Sigmoid colon (tissue), 7 donors: Measurements from ENCODE around the gene COBLL1. TPM values are rescaled to one million over a fixed set of nuclear protein-coding genes. Genes with fewer than 3 reads are reported as not detected.

ENCODE experiments used
- DNase-seq: peaks from one replicate; pipeline ENCODE4 v3.0.0-alpha.2; 2019
- H3K27ac ChIP-seq, 4 donors: fragments of 200-600 bp; sonication (generic); one replicate each; pipeline ENCODE4 v1.5.1; 2016 to 2019; ENCODE audit warnings: mild to moderate bottlenecking in 1 of 4
- H3K27me3 ChIP-seq, 3 donors: fragments of 200-600 bp; sonication (generic); one replicate each; pipeline ENCODE4 v1.5.1; 2019; ENCODE audit warnings: mild to moderate bottlenecking in 1 of 3
- H3K36me3 ChIP-seq, 4 donors: fragments of 200-600 bp; sonication (generic); one replicate each; pipeline ENCODE4 v1.5.1; 2016 to 2019
- H3K4me1 ChIP-seq, 4 donors: fragments of 200-600 bp; sonication (generic); one replicate each; pipeline ENCODE4 v1.5.1; 2017 to 2019
- H3K4me3 ChIP-seq, 4 donors: fragments of 200-600 bp; sonication (generic); one replicate each; pipeline ENCODE4 v1.5.1; 2017 to 2019; ENCODE audit warnings: mild to moderate bottlenecking in 2 of 4, moderate library complexity in 1 of 4
- H3K9me3 ChIP-seq, 4 donors: fragments of 200-600 bp in 3 of 4; sonication (generic) in 3 of 4; one replicate each; pipeline versions ENCODE4 v1.5.1 to v1.6.1; 2013 to 2019
- CTCF ChIP-seq, 4 experiments: fragments of 450-650 bp in 3 of 4; fragments of 200-600 bp in 1 of 4; IDR thresholded peaks; one replicate each; pipeline ENCODE4 v1.5.1; 2016 to 2019; ENCODE audit warnings: antibody characterized with exemption in 4 of 4, mild to moderate bottlenecking in 3 of 4, moderate library complexity in 2 of 4
- EP300 ChIP-seq, 4 donors: sonication (generic); formaldehyde crosslinking; IDR thresholded peaks; one replicate each; pipeline ENCODE4 v1.6.1; 2017; ENCODE audit warnings: antibody characterized with exemption in 4 of 4
- POLR2A ChIP-seq, 2 donors: fragments of 450-650 bp; IDR thresholded peaks; one replicate each; pipeline ENCODE4 v1.6.1; 2016; ENCODE audit warnings: antibody characterized with exemption in 2 of 2, mild to moderate bottlenecking in 2 of 2, moderate library complexity in 2 of 2
- POLR2AphosphoS5 ChIP-seq, 4 donors: sonication (generic); formaldehyde crosslinking; IDR thresholded peaks; one replicate each; pipeline ENCODE4 v1.6.1; 2017; ENCODE audit warnings: antibody characterized with exemption in 4 of 4
- WGBS, 2 donors: extraction: QIAGEN DNeasy Blood & Tissue Kit; methylation state at CpG; one replicate each; pipeline ENCODE4 v1.1.7; 2013; 5-methylcytosine and 5-hydroxymethylcytosine counted together
- intact Hi-C: fragments of 100-400 bp; cut with DNase I; formaldehyde crosslinking; loops from one replicate; pipeline ENCODE4 v1.15.1; 2023
- polyA plus RNA-seq, 3 donors: library from polyadenylated mRNA; stranded (reverse); fragments of 200-250 nt; gene quantifications; one replicate each; pipeline ENCODE4 v1.2.3, GENCODE V29; 2013
- total RNA-seq, 4 donors: library from RNA; depleted of rRNA; stranded (reverse); fragments of >200 nt; gene quantifications; one replicate each; pipeline ENCODE4 v1.1.0, GENCODE V29; 2016
- donor health status: healthy with polysubstance abuse.
- donor health status: Bipolar disorder and iron deficiency.
- donor health status: healthy.

COBLL1 gene
- total and polyA plus RNA-seq, 7 donors: 3.9 to 22.4 (median 17.6) TPM

- TF ChIP-seq CTCF (IDR thresholded peaks at IDR 0.05): no peak
- TF ChIP-seq POLR2AphosphoS5 (IDR thresholded peaks at IDR 0.05): no peak
- TF ChIP-seq POLR2A (IDR thresholded peaks at IDR 0.05): no peak
- no peak for TF ChIP-seq EP300 (IDR thresholded peaks at IDR 0.05)
- intact Hi-C loops: no loop called here
- Histone ChIP-seq H3K27me3 (no peaks in the 10 kb centered on the region), H3K9me3 (no peaks in the 10 kb centered on the region), H3K4me1 (peaks cover 0 to 18% (median 7%) of the 10 kb centered on the region in 4 donors), H3K36me3 (no peaks in the 10 kb centered on the region), H3K27ac (no peak overlapping the region), H3K4me3 (no peak overlapping the region)
- WGBS, 2 donors: 86 to 97% methylated on average over 1 of the region's 1 CpG
- no peak for DNase-seq
Observed at GRCh38 chr2:164831180-164831579, 10.4 kb downstream of the COBLL1 start.

GRCh38 chr2:164826293-164827243 lies 15.1 kb downstream of the COBLL1 start:
- 34 to 63% methylated on average over 8 of the region's 8 CpGs for WGBS, 2 donors
- no peak for DNase-seq
- intact Hi-C loops: no loop called here
- no peaks in the 10 kb centered on the region for H3K9me3 ChIP-seq
- H3K27me3 ChIP-seq: no peaks in the 10 kb centered on the region
- H3K4me1 ChIP-seq: peaks cover 0 to 18% (median 10%) of the 10 kb centered on the region in 4 donors
- H3K4me3 ChIP-seq: no peak overlapping the region
- H3K36me3 ChIP-seq: no peaks in the 10 kb centered on the region
- H3K27ac ChIP-seq: peak overlapping the region; percentile 20 to 59 (median 44)
- TF ChIP-seq EP300 (IDR thresholded peaks at IDR 0.05) (no peak), POLR2AphosphoS5 (IDR thresholded peaks at IDR 0.05) (no peak), POLR2A (IDR thresholded peaks at IDR 0.05) (no peak), CTCF (IDR thresholded peaks at IDR 0.05) (no peak)

- peaks cover 0 to 22% (median 10%) of the 10 kb centered on the region in 4 donors for H3K4me1 ChIP-seq
- intact Hi-C loops: no loop called here
- no peaks in the 10 kb centered on the region for H3K36me3 ChIP-seq
- H3K4me3 ChIP-seq: no peak overlapping the region
- no peak for TF ChIP-seq CTCF (IDR thresholded peaks at IDR 0.05)
- TF ChIP-seq POLR2AphosphoS5 (IDR thresholded peaks at IDR 0.05): no peak
- no peak for TF ChIP-seq POLR2A (IDR thresholded peaks at IDR 0.05)
- no peaks in the 10 kb centered on the region for H3K9me3 ChIP-seq
- no peaks in the 10 kb centered on the region for H3K27me3 ChIP-seq
- DNase-seq: no peak
- H3K27ac ChIP-seq: no peak overlapping the region
Observed at GRCh38 chr2:164824872-164825271, 16.8 kb downstream of the COBLL1 start.

- TF ChIP-seq EP300 (IDR thresholded peaks at IDR 0.05): no peak
- no peak for TF ChIP-seq CTCF (IDR thresholded peaks at IDR 0.05)
- no peak for TF ChIP-seq POLR2A (IDR thresholded peaks at IDR 0.05)
- TF ChIP-seq POLR2AphosphoS5 (IDR thresholded peaks at IDR 0.05): no peak
- Histone ChIP-seq H3K4me1 (peaks cover 0 to 22% (median 10%) of the 10 kb centered on the region in 4 donors), H3K9me3 (no peaks in the 10 kb centered on the region), H3K27ac (no peak overlapping the region), H3K4me3 (no peak overlapping the region), H3K27me3 (no peaks in the 10 kb centered on the region), H3K36me3 (no peaks in the 10 kb centered on the region)
- no peak for DNase-seq
- intact Hi-C loops: no loop called here
- WGBS, 2 donors: 91 to 95% methylated on average over 5 of the region's 5 CpGs
Observed at GRCh38 chr2:164823126-164823525, 18.5 kb downstream of the COBLL1 start.
